Erythroblast (primary cell): Measurements from ENCODE around the gene PITX2.

Experiments
- GATA1 ChIP-seq: IDR thresholded peaks from 2 replicates; pipeline ENCODE4 v1.6.1; 2011; ENCODE audit warnings: low read depth, mild to moderate bottlenecking, control low read depth, low read length, moderate library complexity
- POLR2A ChIP-seq: IDR thresholded peaks from 2 replicates; pipeline ENCODE4 v1.6.1; 2011; ENCODE audit warnings: mild to moderate bottlenecking, low read length

DNA sequence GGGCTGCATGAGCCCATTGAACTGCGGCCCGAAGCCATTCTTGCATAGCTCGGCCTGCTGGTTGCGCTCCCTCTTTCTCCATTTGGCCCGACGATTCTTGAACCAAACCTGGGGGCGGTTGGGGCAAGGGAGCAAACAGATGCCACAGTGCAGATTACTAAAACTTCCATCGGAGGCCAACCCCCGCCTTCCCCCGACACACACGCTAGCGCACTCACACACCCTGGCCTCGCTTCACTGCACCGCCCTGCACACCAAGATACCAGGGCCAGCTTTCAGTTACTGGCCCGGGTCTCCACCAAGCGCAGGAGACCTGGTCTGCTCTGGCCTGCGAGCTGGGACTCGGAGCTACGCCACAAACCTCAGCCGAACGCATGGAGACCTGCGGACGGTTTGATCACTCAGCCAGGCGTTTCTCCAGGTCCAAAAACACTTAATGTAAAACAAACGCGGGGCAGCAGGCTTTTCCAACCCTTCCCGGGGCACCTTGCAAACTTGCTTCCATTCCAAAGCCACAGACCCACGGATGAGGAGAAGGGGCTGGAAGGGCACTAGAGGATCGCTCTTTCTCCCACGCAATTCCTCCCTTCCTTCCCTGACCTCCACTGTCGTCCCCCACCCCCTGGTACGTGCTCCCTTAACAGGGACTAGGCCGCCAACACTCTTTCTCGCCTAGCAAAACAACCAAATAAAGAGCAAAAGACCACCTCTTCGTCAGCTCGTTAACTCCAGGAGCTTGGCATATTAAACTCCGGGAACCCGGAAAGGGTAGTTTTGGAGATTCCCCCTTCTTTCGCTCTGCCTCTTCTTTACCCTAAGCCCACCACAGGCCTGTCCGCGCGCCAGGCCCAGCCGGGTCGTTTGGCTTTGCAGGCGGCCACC is 4.1 kb downstream of the PITX2 start:
- TF ChIP-seq POLR2A (no peak), GATA1 (no peak)
